HG03196 (cell line): Measurements from ENCODE around the gene GHITM.
"Not testable (repeated sequence)": the region's sequence is repeated elsewhere in the genome, so short reads cannot be mapped to it uniquely, and the experiment has no call there.

ENCODE experiments used
- ATAC-seq: cut with Tn5 transposase; IDR thresholded peaks from one replicate; pipeline ENCODE4 v1.9.1; 2021; ENCODE audit not compliant: unreplicated experiment

The GHITM gene, protein sequence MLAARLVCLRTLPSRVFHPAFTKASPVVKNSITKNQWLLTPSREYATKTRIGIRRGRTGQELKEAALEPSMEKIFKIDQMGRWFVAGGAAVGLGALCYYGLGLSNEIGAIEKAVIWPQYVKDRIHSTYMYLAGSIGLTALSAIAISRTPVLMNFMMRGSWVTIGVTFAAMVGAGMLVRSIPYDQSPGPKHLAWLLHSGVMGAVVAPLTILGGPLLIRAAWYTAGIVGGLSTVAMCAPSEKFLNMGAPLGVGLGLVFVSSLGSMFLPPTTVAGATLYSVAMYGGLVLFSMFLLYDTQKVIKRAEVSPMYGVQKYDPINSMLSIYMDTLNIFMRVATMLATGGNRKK

GRCh38 chr10:84139126-84140035, at the start of gene GHITM:
TSS of gene GHITM (plus strand) at chr10:84139509. CDS start at chr10:84141501, 1,992 bp downstream.
- ATAC-seq, result peak; percentile 99

GRCh38 chr10:84095811-84096497, 43.4 kb upstream of the GHITM start:
- no peak for ATAC-seq

- ATAC-seq, result no peak
Measured at GRCh38 chr10:84097787-84098353, 41.4 kb upstream of the GHITM start.

DNA sequence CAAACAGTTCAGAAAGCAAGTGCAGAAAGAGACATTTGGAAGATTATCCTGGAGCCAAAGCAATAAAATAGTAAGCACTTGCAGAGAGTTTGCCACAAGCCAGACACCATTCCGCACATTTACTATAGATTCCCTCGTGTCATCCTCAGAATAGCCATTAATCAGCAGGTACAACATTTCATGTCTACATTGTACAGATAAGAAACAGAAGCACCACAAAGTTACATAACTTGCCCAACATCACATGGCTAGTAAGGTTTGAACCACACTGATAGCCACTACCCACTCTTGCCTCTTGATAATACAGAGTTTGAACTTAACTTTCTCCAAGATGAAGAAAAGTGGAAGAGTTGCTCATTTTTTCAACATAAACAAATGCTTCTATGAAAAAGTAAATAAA, 40.6 kb upstream of the GHITM start:
- no peak for ATAC-seq

DNA sequence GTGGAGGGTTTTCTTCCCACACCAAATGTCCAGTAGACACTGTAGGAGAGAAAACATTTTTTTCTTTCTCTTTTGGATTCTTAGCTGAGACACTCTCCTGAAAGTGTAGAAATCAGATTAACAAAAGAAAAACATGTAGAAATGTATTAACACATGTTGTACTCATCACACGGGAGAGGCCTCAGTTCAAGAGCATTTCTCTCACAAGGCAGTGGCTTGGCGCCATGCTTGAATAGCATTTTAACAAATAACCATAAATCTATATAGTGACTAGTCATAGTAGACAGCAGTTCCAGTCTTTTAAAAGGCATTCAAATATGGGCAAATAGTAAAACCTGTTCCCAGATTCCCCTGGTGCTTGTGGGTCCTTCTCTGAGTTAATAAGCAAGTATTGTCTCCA, 38.3 kb upstream of the GHITM start:
- no peak for ATAC-seq

DNA sequence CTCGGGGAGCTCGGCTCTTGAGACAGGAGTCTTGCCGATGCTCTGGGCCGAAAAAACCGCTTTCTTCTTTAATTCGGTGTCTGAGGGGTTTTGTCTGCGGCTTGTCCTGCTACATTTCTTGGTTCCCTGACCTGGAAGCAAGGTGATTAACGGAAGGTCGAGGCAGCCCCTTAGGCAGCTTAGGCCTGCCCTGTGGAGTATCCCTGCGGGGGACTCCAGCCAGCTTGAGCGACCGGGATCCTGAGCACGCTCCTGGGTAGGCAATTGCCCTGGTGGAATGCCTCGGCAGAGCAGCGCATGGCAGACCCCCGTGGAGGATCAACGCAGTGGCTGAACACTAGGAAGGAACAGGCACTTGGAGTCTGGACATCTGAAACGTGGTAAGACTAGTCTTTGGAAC, 30.5 kb upstream of the GHITM start:
- ATAC-seq, result no peak

DNA sequence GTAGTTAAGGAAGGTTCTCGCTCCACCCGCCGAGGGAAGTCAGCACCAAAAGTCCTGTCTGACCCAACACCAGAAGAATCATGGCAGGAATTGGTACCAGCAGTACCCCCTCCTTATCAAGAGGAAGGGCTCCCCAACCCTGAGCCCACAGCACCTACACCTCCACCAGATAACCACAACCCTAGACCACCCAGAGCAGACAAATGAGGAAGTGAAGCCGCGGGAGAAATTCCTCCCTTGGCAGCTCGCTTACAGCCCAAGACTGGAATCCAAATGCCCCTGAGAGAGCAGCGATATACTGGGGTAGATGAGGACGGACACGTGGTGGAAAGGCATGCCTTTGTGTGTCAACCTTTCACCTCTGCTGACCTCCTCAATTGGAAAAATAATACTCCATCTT, 29.5 kb upstream of the GHITM start:
- not testable (repeated sequence) for ATAC-seq

GRCh38 chr10:84113468-84113867, 25.8 kb upstream of the GHITM start:
- not testable (repeated sequence) for ATAC-seq

- ATAC-seq, result no peak
Measured at GRCh38 chr10:84114088-84114667, 25.1 kb upstream of the GHITM start.

DNA sequence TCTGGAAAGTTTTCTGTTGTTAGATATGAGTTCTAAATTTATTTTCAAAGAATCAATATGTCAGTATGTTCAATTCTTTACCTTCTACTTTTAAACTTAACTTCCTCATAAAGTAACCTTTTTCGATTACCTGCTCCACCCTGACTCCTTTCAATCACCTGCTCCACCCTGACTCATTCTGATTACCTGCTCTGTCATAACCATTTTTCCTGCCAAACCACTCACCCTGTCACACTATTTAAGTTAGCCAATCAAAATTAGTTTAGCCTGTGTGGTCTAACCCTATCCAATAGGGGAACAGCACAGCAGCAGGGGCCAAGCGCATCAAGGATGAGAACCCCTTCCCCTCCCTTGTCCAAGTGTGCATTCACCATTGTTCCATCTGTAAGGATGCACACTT, 22.1 kb upstream of the GHITM start:
- ATAC-seq, result not testable (repeated sequence)

DNA sequence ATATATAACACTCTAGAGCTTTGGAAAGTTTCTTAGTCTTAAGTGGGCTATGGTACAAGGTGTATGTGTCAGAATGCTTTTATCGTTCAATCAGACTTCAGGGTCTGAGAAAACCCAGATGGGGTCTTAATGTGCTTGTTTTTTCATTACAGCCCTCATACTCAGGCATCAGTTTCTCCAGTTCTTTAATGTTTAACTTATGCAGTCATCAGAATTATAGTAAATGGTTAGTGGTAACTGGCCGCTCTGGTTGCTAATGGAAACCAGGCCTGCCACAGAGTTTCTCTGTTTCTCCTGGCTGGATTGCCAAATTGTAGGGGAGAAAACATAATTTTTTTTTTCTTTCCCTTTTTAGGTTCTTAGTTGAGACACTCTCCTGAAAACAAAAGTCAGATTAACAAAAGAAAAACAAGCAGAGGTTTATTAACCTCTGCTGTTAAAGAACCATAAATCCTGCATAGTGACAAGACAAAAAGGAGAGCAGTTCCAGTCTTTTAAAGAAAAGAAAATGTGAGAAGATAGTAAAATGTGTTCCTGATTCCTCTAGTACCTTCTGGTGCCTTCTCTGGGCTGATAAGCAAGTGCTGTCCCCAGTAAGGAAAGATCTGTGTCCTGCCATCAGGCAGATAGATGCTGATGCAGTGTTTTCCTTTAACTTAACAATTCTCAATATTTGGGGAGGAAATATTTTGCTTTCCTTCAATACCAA, 21.5 kb upstream of the GHITM start:
- ATAC-seq, result no peak

GRCh38 chr10:84118395-84119006, 20.8 kb upstream of the GHITM start:
- ATAC-seq, result no peak

- ATAC-seq, result no peak
Measured at GRCh38 chr10:84123362-84123761, 15.9 kb upstream of the GHITM start.

DNA sequence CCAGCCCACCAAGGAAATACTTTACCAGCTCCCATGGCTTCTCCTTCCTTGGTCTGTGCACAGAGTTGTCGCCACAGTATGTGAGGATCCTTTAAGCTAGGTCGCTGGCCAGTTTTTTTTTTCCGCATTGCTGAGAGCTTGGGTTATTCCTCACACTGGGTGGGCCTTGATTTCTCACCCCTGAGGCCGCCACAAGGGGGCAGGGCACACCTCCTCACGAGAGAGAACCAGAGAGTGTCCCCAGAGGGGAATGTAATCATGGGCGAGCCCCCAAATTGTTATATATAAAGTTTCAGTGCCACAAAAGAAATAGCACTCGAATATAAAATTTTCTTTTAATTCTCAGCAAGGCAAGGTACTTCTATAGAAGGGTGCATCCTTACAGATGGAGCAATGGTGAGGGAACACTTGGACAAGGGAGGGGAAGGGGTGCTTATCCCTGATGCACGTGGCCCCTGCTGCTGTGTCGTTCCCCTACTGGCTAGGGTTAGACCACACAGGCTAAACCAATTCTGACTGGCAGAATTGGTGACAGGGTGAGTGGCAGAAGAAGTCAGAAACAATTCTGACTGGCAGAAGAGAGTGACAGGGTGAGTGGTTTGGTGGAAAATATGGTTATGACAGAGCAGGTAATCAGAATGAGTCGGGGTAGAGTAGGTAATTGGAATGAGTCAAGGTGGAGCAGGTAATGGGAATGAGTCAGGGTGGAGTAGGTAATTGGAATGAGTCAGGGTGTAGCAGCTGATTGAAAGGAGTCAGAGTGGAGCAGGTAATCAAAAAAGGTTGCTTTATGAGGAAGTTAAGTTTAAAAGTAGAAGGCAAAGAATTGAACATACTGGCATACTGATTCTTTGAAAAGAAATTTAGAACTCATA, 13.2 kb upstream of the GHITM start:
- not testable (repeated sequence) for ATAC-seq

GRCh38 chr10:84126785-84127167, 12.5 kb upstream of the GHITM start:
- no peak for ATAC-seq

DNA sequence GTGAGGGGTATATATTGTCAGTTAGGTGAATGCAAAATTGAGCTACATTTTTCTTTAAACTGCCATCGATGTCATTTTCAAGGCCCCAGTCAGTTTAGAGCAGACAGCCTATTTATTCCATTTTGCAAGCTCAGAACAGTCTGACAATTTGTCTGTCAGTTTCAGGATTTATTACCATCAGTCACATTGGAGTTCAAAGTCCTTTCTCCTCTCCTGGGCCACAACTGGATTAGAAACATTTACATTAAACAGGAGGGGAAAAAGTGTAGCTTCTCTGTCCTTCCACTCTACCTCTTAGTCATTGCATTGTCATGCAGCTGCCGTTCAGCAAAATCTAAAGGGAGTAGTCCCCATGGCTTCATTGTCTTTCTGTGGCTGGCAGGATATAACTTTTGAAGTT, 3.5 kb upstream of the GHITM start:
- ATAC-seq, result no peak

GRCh38 chr10:84137811-84138210, 1.5 kb upstream of the GHITM start:
- ATAC-seq, result no peak

GRCh38 chr10:84138478-84139125, 707 bp upstream of the GHITM start:
- ATAC-seq, result no peak
